ENCODE results near the gene LRRC9.

- TF ChIP-seq REST (IDR thresholded peaks at IDR 0.05; ENCODE audit: insufficient replicate concordance, low read depth) (no peak), CTCF (IDR thresholded peaks at IDR 0.05; ENCODE audit: insufficient read depth, low read length) (no peak)
Observed at GRCh38 chr14:60106339-60106738, 186.4 kb downstream of the LRRC9 start.
